HL-60 (cell line): Measurements from ENCODE around the gene PRR4.

Experiments used
- CTCF ChIP-seq: IDR thresholded peaks from one replicate; pipeline ENCODE4 v1.5.1; 2011; ENCODE audit warnings: low read length, control low read depth, inconsistent platforms; ENCODE audit not compliant: insufficient read depth
- POLR2AphosphoS5 ChIP-seq: IDR thresholded peaks from 2 replicates; pipeline ENCODE4 v1.6.1; 2012; ENCODE audit warnings: low read depth
- TF ChIP-seq, protein P1 (sequence below): IDR thresholded peaks from 2 replicates; pipeline ENCODE4 v1.6.1; 2012; ENCODE audit warnings: low read depth; ENCODE audit not compliant: insufficient replicate concordance

DNA sequence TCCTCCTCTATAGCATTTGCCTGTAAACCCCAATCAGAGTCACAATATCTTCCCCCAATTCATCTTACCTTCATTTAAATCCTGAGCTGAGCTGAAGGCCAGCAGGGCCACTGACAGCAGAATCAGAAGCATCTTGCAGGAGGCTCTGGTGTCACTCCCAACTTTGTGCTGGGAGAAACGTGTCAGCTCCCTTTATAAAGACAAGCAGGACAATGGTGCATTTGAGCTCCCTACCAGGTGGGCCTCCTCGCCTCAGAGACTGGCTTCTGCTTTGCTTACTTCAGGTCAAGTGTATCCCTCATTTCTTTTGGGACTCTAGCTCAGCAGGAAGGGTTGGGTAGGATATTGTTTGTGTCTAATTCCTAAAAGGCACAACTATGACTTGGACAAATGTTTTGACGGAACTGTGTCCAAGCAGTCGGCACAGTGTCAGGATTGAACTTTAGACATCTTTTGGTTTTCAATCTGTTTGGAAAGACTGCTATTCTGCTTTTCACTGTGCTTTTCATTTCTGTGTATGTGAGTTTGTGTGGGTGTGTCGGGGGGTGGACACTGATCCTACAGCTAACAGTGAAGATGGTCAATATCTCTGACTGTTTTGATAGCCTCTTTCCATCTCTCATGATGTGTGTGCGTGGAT lies 34.9 kb upstream of the PRR4 start, which contains the start of gene PRH1:
- no peak for TF ChIP-seq CTCF
- no peak for TF ChIP-seq POLR2AphosphoS5
- TF ChIP-seq, protein P1, sequence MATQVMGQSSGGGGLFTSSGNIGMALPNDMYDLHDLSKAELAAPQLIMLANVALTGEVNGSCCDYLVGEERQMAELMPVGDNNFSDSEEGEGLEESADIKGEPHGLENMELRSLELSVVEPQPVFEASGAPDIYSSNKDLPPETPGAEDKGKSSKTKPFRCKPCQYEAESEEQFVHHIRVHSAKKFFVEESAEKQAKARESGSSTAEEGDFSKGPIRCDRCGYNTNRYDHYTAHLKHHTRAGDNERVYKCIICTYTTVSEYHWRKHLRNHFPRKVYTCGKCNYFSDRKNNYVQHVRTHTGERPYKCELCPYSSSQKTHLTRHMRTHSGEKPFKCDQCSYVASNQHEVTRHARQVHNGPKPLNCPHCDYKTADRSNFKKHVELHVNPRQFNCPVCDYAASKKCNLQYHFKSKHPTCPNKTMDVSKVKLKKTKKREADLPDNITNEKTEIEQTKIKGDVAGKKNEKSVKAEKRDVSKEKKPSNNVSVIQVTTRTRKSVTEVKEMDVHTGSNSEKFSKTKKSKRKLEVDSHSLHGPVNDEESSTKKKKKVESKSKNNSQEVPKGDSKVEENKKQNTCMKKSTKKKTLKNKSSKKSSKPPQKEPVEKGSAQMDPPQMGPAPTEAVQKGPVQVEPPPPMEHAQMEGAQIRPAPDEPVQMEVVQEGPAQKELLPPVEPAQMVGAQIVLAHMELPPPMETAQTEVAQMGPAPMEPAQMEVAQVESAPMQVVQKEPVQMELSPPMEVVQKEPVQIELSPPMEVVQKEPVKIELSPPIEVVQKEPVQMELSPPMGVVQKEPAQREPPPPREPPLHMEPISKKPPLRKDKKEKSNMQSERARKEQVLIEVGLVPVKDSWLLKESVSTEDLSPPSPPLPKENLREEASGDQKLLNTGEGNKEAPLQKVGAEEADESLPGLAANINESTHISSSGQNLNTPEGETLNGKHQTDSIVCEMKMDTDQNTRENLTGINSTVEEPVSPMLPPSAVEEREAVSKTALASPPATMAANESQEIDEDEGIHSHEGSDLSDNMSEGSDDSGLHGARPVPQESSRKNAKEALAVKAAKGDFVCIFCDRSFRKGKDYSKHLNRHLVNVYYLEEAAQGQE = no peak
